Measurements from ENCODE around the gene HOXB5. TPM values are rescaled to one million over a fixed set of nuclear protein-coding genes. Genes with fewer than 3 reads are reported as not detected.
A peak's percentile ranks its signal among the peaks of the same experiment; 100 is the strongest.

HOXB5 gene
- total and polyA plus RNA-seq, 10 of the 15 experiments (the other 5 are each of a cell fraction or from before 2014, with no cell fraction given): not detected

GRCh38 chr17:48542698-48543106, 50.9 kb downstream of the HOXB5 start:
- TSS peak; percentile 90 for BruUV-seq (replicated peaks)
- 7% methylated on average over 12 of the region's 12 CpGs for WGBS (ENCODE audit: insufficient coverage, insufficient replicate concordance, low lambda C conversion rate, missing lambda C conversion rate)
- Histone ChIP-seq H3K79me2 (ENCODE audit: control insufficient read depth, insufficient read depth, low read length) (peaks cover 12% of the 10 kb centered on the region), H3K9ac (ENCODE audit: control insufficient read depth, insufficient read depth, low read length) (peak overlapping the region; percentile 77), H3K4me1 (ENCODE audit: control insufficient read depth, insufficient read depth, low read length) (peaks cover 7% of the 10 kb centered on the region), H2AFZ (ENCODE audit: control insufficient read depth, low read depth, low read length) (no peak overlapping the region; the same call in 1 of the 2 replicates), H3K9me3 (replicated peaks; ENCODE audit: control insufficient read depth, insufficient read depth, low read length) (no peaks in the 10 kb centered on the region), H3K4me3 (peak overlapping the region; percentile 69), H3K4me2 (ENCODE audit: control insufficient read depth, insufficient read depth) (peak overlapping the region; percentile 85), H4K20me1 (ENCODE audit: control insufficient read depth, insufficient read depth) (no peaks in the 10 kb centered on the region), H3K27me3 (replicated peaks in 1 of 2; ENCODE audit: control insufficient read depth in 2 of 2, insufficient read depth in 2 of 2, low read length in 1 of 2) (peaks cover 0 to 4% of the 10 kb centered on the region in 2 experiments; a peak in 1 of 4 replicates), H3K27ac (ENCODE audit: control insufficient read depth, insufficient read depth) (peak overlapping the region; percentile 49), H3K36me3 (ENCODE audit: control insufficient read depth in 2 of 2, insufficient read depth in 2 of 2, low read length in 1 of 2) (no peaks in the 10 kb centered on the region)
- TF ChIP-seq SMAD1 (IDR thresholded peaks at IDR 0.05; ENCODE audit: low read depth, partially characterized antibody) (peak; percentile 53), ZBED1 (IDR thresholded peaks at IDR 0.05; ENCODE audit: borderline replicate concordance) (no peak), ZBTB40 (IDR thresholded peaks at IDR 0.05; ENCODE audit: borderline replicate concordance) (0 out of 2 replicates have a peak, but pooled peaks have one; percentile 20), RBBP5 (conservative IDR thresholded peaks at IDR 0.05) (no peak)
- SMC1A ChIA-PET (ENCODE audit: uncharacterized antibody, unreplicated experiment): interaction anchor here (1.0 to 2.1 kb wide), 3 partner anchors 32 to 207 kb away, joined by 3 to 9 read pairs (median 3); no protein-coding TSS in a partner anchor
- intact Hi-C loops (cut with micrococcal nuclease; ENCODE audit: unreplicated experiment): loop anchor here (2.0 to 5.0 kb wide), 2 partner anchors 32 to 50 kb away; no protein-coding TSS in a partner anchor
- DNase-seq (ENCODE audit: low read depth, low spot score) (no peak), ATAC-seq (peak; percentile 9), FAIRE-seq (no peak)
- CTCF ChIA-PET: interaction anchor here (0.6 to 1.0 kb wide), 2 partner anchors 73 to 88 kb away, joined by 3 to 4 read pairs; no protein-coding TSS in a partner anchor
- in situ Hi-C loops (cut with MboI): no loop called here
- RAD21 ChIA-PET (ENCODE audit: unreplicated experiment): interaction anchor here (1.3 to 2.3 kb wide), 2 partner anchors 29 to 46 kb away, joined by 3 to 5 read pairs; no protein-coding TSS in a partner anchor
- POLR2A ChIA-PET: interaction anchor here (1.8 to 2.0 kb wide), 2 partner anchors 29 to 50 kb away, joined by 4 to 9 read pairs; no protein-coding TSS in a partner anchor

Data from GM12878 (cell line).